Upper lobe of left lung (tissue), 6 donors: ENCODE results near the gene FAM187B. TPM values are rescaled to one million over a fixed set of nuclear protein-coding genes. Genes with fewer than 3 reads are reported as not detected.
"Not testable (repeated sequence)": the region's sequence is repeated elsewhere in the genome, so short reads cannot be mapped to it uniquely, and the experiment has no call there.

Experiments used
- ATAC-seq, 2 donors: fragments of 200-7000 bp; cut with Tn5 transposase; one replicate each; pipeline ENCODE4 v1.9.1; 2022; ENCODE audit warnings: mild to moderate bottlenecking in 2 of 2, moderate library complexity in 2 of 2; ENCODE audit not compliant: low FRiP score in 2 of 2
- DNase-seq, 2 donors: peaks; one replicate each; pipeline ENCODE4 v3.0.0-alpha.2; 2019 to 2020
- H3K27ac ChIP-seq, 4 donors: fragments of 200-600 bp; sonication (generic); one replicate each; pipeline ENCODE4 v1.5.1; 2016 to 2019
- H3K27me3 ChIP-seq, 4 donors: fragments of 200-600 bp; sonication (generic); one replicate each; pipeline ENCODE4 v1.5.1; 2017 to 2019
- H3K36me3 ChIP-seq, 4 donors: fragments of 200-600 bp; sonication (generic); one replicate each; pipeline ENCODE4 v1.5.1; 2016 to 2019
- H3K4me1 ChIP-seq, 4 donors: fragments of 200-600 bp; sonication (generic); one replicate each; pipeline ENCODE4 v1.5.1; 2018 to 2019
- H3K4me3 ChIP-seq, 4 donors: fragments of 200-600 bp; sonication (generic); one replicate each; pipeline ENCODE4 v1.5.1; 2017 to 2019; ENCODE audit warnings: mild to moderate bottlenecking in 2 of 4, moderate library complexity in 1 of 4
- H3K9me3 ChIP-seq, 4 donors: fragments of 200-600 bp; sonication (generic); one replicate each; pipeline ENCODE4 v1.5.1; 2018 to 2019
- CTCF ChIP-seq, 6 experiments: fragments of 450-650 bp in 4 of 6; fragments of 200-600 bp in 2 of 6; sonication (generic) in 2 of 6; IDR thresholded peaks; one replicate each; pipeline ENCODE4 v1.5.1; 2016 to 2019; ENCODE audit warnings: antibody characterized with exemption in 6 of 6
- EP300 ChIP-seq, 4 donors: sonication (generic); formaldehyde crosslinking; IDR thresholded peaks; one replicate each; pipeline ENCODE4 v1.5.1; 2017; ENCODE audit warnings: antibody characterized with exemption in 4 of 4, control low read depth in 2 of 4
- POLR2A ChIP-seq, 4 donors: fragments of 450-650 bp; IDR thresholded peaks; one replicate each; pipeline ENCODE4 v1.5.1; 2016 to 2017; ENCODE audit warnings: antibody characterized with exemption in 4 of 4, mild to moderate bottlenecking in 2 of 4
- POLR2AphosphoS5 ChIP-seq, 2 donors: sonication (generic); formaldehyde crosslinking; IDR thresholded peaks; one replicate each; pipeline ENCODE4 v1.5.1; 2017; ENCODE audit warnings: antibody characterized with exemption in 2 of 2
- WGBS, 2 donors: methylation state at CpG; one replicate each; pipeline ENCODE4 v1.1.5; 2017 to 2018; 5-methylcytosine and 5-hydroxymethylcytosine counted together
- total RNA-seq, 6 donors: library from RNA; depleted of rRNA in 4 of 6; stranded (reverse); fragments of >200 nt in 4 of 6; gene quantifications; one replicate each; pipeline versions ENCODE4 v1.1.0 to v1.2.1, GENCODE V29; 2016 to 2021
- donor health status: DM: no; HTN: no; CAD: no; lungs with moderate emphysema.
- donor health status: DM: no; HTN: yes; CAD: no; lungs with severe emphysema.

Gene FAM187B
- total RNA-seq, 6 donors from 2014 or later = not detected

- ATAC-seq (no peak), DNase-seq (no peak)
- H3K9me3 ChIP-seq = no peaks in the 10 kb centered on the region
- H3K27me3 ChIP-seq = no peaks in the 10 kb centered on the region
- 82 to 90% methylated on average over 6 to 7 of the region's 7 CpGs for WGBS, 2 donors
- no peak overlapping the region for H3K4me3 ChIP-seq
- TF ChIP-seq POLR2AphosphoS5 (IDR thresholded peaks at IDR 0.05) (no peak), EP300 (IDR thresholded peaks at IDR 0.05) (no peak), CTCF (IDR thresholded peaks at IDR 0.05) (no peak), POLR2A (IDR thresholded peaks at IDR 0.05) (no peak)
- H3K4me1 ChIP-seq = peaks cover 0 to 30% (median 13%) of the 10 kb centered on the region in 4 donors
- H3K27ac ChIP-seq = no peak overlapping the region
- no peaks in the 10 kb centered on the region for H3K36me3 ChIP-seq
Measured at GRCh38 chr19:35222373-35223015, 6.0 kb downstream of the FAM187B start.

GRCh38 chr19:35220973-35221590, 7.5 kb downstream of the FAM187B start:
- Histone ChIP-seq H3K4me1 (peaks cover 0 to 37% (median 13%) of the 10 kb centered on the region in 4 donors), H3K27ac (peak overlapping the region in 2 of 4 donors; percentile 12 to 64)
- TF ChIP-seq POLR2A (IDR thresholded peaks at IDR 0.05) = peak in 1 of 4 donors; percentile 24
- ATAC-seq, H3K9me3 ChIP-seq, H3K36me3 ChIP-seq, H3K4me3 ChIP-seq, H3K27me3 ChIP-seq, DNase-seq: not testable (repeated sequence)
- 75 to 77% methylated on average over 4 of the region's 4 CpGs for WGBS, 2 donors

GRCh38 chr19:35220315-35220921, 8.1 kb downstream of the FAM187B start:
- Histone ChIP-seq H3K27me3 (no peaks in the 10 kb centered on the region), H3K27ac (peak overlapping the region in 2 of 4 donors; percentile 20 to 64), H3K36me3 (no peaks in the 10 kb centered on the region), H3K4me1 (peaks cover 0 to 37% (median 13%) of the 10 kb centered on the region in 4 donors), H3K9me3 (no peaks in the 10 kb centered on the region), H3K4me3 (no peak overlapping the region)
- DNase-seq = no peak
- TF ChIP-seq CTCF (IDR thresholded peaks at IDR 0.05) (no peak), EP300 (IDR thresholded peaks at IDR 0.05) (peak in 1 of 4 donors; percentile 11)
- 54 to 58% methylated on average over 3 of the region's 3 CpGs for WGBS, 2 donors
- ATAC-seq = peak in 1 of 2 donors; percentile 50

GRCh38 chr19:35219008-35219407, 9.5 kb downstream of the FAM187B start:
- TF ChIP-seq CTCF (IDR thresholded peaks at IDR 0.05) (no peak), POLR2AphosphoS5 (IDR thresholded peaks at IDR 0.05) (no peak), POLR2A (IDR thresholded peaks at IDR 0.05) (no peak), EP300 (IDR thresholded peaks at IDR 0.05) (no peak)
- 87 to 100% methylated on average over 1 of the region's 1 CpG for WGBS, 2 donors
- ATAC-seq (no peak), DNase-seq (no peak)
- Histone ChIP-seq H3K4me1 (peaks cover 6 to 36% (median 13%) of the 10 kb centered on the region in 4 donors), H3K27ac (no peak overlapping the region), H3K9me3 (no peaks in the 10 kb centered on the region), H3K36me3 (no peaks in the 10 kb centered on the region), H3K4me3 (no peak overlapping the region), H3K27me3 (no peaks in the 10 kb centered on the region)

- H3K36me3 ChIP-seq = no peaks in the 10 kb centered on the region
- ATAC-seq (no peak), DNase-seq (no peak)
- H3K27me3 ChIP-seq = no peaks in the 10 kb centered on the region
- no peaks in the 10 kb centered on the region for H3K9me3 ChIP-seq
- peak overlapping the region in 2 of 4 donors; percentile 40 to 44 for H3K27ac ChIP-seq
- H3K4me3 ChIP-seq = no peak overlapping the region
- no peak for TF ChIP-seq CTCF (IDR thresholded peaks at IDR 0.05)
- TF ChIP-seq EP300 (IDR thresholded peaks at IDR 0.05) = no peak
- TF ChIP-seq POLR2AphosphoS5 (IDR thresholded peaks at IDR 0.05) = no peak
- no peak for TF ChIP-seq POLR2A (IDR thresholded peaks at IDR 0.05)
- H3K4me1 ChIP-seq = peaks cover 19 to 50% (median 27%) of the 10 kb centered on the region in 4 donors
Measured at GRCh38 chr19:35217649-35217990, 10.9 kb downstream of the FAM187B start.
